Adrenal gland (tissue), 5 donors: ENCODE results near the gene TMCC2.

Source experiments
- CTCF ChIP-seq, 6 experiments: fragments of 450-650 bp in 4 of 6; fragments of 200-600 bp in 2 of 6; sonication (generic) in 1 of 6; IDR thresholded peaks; 1 replicate in 5 of 6; 2 replicates in 1 of 6; pipeline versions ENCODE4 v1.5.1 to v1.8.0; 2016 to 2021; ENCODE audit warnings: antibody characterized with exemption in 6 of 6, mild to moderate bottlenecking in 2 of 6, moderate library complexity in 1 of 6
- POLR2A ChIP-seq, 2 donors: fragments of 450-650 bp; IDR thresholded peaks; one replicate each; pipeline ENCODE4 v1.6.1; 2017; ENCODE audit warnings: antibody characterized with exemption in 2 of 2, mild to moderate bottlenecking in 2 of 2, moderate library complexity in 1 of 2
- donor health status: DM: no; HTN: no; CAD: no.

DNA sequence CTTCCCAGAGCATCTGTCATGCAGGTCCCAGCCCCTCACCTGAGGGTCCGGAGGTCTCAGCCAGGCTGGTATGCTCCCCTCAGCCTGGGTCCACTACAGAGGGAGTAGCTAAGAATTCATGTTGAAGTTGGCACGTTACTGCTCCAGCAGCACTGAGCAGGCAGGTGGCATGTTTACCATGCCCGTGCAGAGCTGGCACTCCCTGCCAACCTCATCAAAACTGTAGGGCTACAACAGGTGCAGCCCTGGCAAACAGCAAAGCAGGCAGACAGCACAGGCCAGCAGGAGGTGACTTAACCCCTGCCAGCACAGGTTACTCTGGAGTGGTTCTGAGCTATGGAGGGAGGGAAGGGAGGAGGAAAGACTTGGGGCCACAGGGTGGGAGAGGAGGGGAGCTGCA is 47.4 kb downstream of the TMCC2 start:
- TF ChIP-seq POLR2A (IDR thresholded peaks at IDR 0.05) (no peak), CTCF (IDR thresholded peaks at IDR 0.05) (no peak)
